A549 (cell line): ENCODE data around the gene ELAVL4. TPM values are rescaled to one million over a fixed set of nuclear protein-coding genes. Genes with fewer than 3 reads are reported as not detected.

Source experiments
- ATAC-seq, 2 experiments: fragments of 200-7000 bp in 1 of 2; fragments of >200 bp in 1 of 2; cut with Nextera tagmentation in 1 of 2; cut with Tn5 transposase in 1 of 2; 3 replicates each; pipeline versions ENCODE4 v1.8.0 to v1.9.1; 2018 to 2020; ENCODE audit warnings: mild to moderate bottlenecking in 1 of 2, moderate library complexity in 1 of 2
- CTCF ChIA-PET: fragments of 300-600 bp; sonication (Branson Sonifier 250); formaldehyde crosslinking; extraction: SDS; loops from one replicate; lab custom pipeline; 2021; ENCODE audit warnings: antibody characterized with exemption, inconsistent platforms; lab: Yijun Ruan, JAX
- POLR2A ChIA-PET: fragments of 350-600 bp; formaldehyde crosslinking; extraction: SDS; loops from one replicate; lab custom pipeline; 2021; ENCODE audit warnings: antibody characterized with exemption, inconsistent platforms; lab: Yijun Ruan, JAX
- DNase-seq, 2 experiments: peaks; one replicate each; pipeline versions ENCODE4 v3.0.0 to v3.0.0-alpha.2; 2011 to 2016; ENCODE audit warnings: low read depth in 1 of 2, low spot score in 1 of 2
- FAIRE-seq: peaks from 2 replicates; lab custom pipeline; 2011; peaks lifted over from hg19 to GRCh38; lab: Jason Lieb, UNC
- H3K27ac ChIP-seq, 2 experiments: fragments of >200 bp; sonication (Bioruptor Twin); formaldehyde crosslinking; 3 replicates each; pipeline ENCODE4 v1.5.1; 2016 to 2017
- H3K4me1 ChIP-seq: fragments of >200 bp; sonication (Bioruptor Twin); formaldehyde crosslinking; 3 replicates; pipeline ENCODE4 v1.6.1; 2016
- H3K4me2 ChIP-seq: fragments of >200 bp; sonication (Bioruptor Twin); formaldehyde crosslinking; 3 replicates; pipeline ENCODE4 v1.6.1; 2016
- H3K4me3 ChIP-seq: fragments of >200 bp; sonication (Bioruptor Twin); formaldehyde crosslinking; 3 replicates; pipeline ENCODE4 v1.5.1; 2016
- H3K9me3 ChIP-seq: fragments of >200 bp; sonication (Bioruptor Twin); formaldehyde crosslinking; 3 replicates; pipeline ENCODE4 v1.6.1; 2016
- CBX2 ChIP-seq: fragments of 200-600 bp; sonication (generic); IDR thresholded peaks from 2 replicates; pipeline ENCODE4 v1.6.1; 2016; ENCODE audit warnings: low read depth, mild to moderate bottlenecking, borderline replicate concordance
- CEBPB ChIP-seq, 2 experiments: fragments of >200 bp in 1 of 2; sonication (Bioruptor Twin) in 1 of 2; formaldehyde crosslinking in 1 of 2; IDR thresholded peaks; 2 replicates each; pipeline ENCODE4 v1.6.1; 2012 to 2016
- CTCF ChIP-seq: fragments of >200 bp; sonication (Bioruptor Twin); formaldehyde crosslinking; IDR thresholded peaks from 3 replicates; pipeline ENCODE4 v1.5.1; 2016
- EHF ChIP-seq: fragments of 250-450 bp; sonication (Bioruptor Pico); IDR thresholded peaks from 2 replicates; pipeline ENCODE4 v1.5.0; 2020; ENCODE audit warnings: mild to moderate bottlenecking
- EHMT2 ChIP-seq: fragments of 200-600 bp; sonication (generic); IDR thresholded peaks from 2 replicates; pipeline ENCODE4 v1.6.1; 2016; ENCODE audit warnings: antibody characterized with exemption, low read depth, mild to moderate bottlenecking, moderate library complexity
- FOXS1 ChIP-seq: fragments of 250-450 bp; sonication (Bioruptor Pico); IDR thresholded peaks from 2 replicates; pipeline ENCODE4 v1.5.0; 2020; ENCODE audit warnings: mild to moderate bottlenecking, moderate library complexity
- HDAC2 ChIP-seq: fragments of 200-600 bp; sonication (generic); IDR thresholded peaks from 2 replicates; pipeline ENCODE4 v1.6.1; 2016
- HOXB13 ChIP-seq: fragments of 250-450 bp; sonication (Bioruptor Pico); IDR thresholded peaks from 2 replicates; pipeline ENCODE4 v1.5.0; 2020; ENCODE audit warnings: low read depth, mild to moderate bottlenecking, moderate library complexity
- JUN ChIP-seq, 2 experiments: fragments of >200 bp; sonication (Bioruptor Twin); formaldehyde crosslinking; IDR thresholded peaks; 2 replicates in 1 of 2; 3 replicates in 1 of 2; pipeline ENCODE4 v1.6.1; 2016 to 2017
- KDM1A ChIP-seq: fragments of 200-600 bp; sonication (generic); IDR thresholded peaks from 2 replicates; pipeline ENCODE4 v1.6.1; 2016; ENCODE audit warnings: low read depth, mild to moderate bottlenecking
- MAFK ChIP-seq: fragments of 450-650 bp; IDR thresholded peaks from 2 replicates; pipeline ENCODE4 v1.6.1; 2014; ENCODE audit not compliant: partially characterized antibody
- NFE2L2 ChIP-seq: fragments of 150-350 bp; conservative IDR thresholded peaks from 2 replicates; pipeline ENCODE4 v1.6.1; 2014; ENCODE audit warnings: low read length
- NPAS2 ChIP-seq: fragments of 250-450 bp; sonication (Bioruptor Pico); IDR thresholded peaks from 2 replicates; pipeline ENCODE4 v1.8.0; 2022; ENCODE audit warnings: mild to moderate bottlenecking, moderate library complexity, borderline replicate concordance
- NR3C1 ChIP-seq: fragments of >200 bp; sonication (Bioruptor Twin); formaldehyde crosslinking; IDR thresholded peaks from 3 replicates; pipeline ENCODE4 v1.6.1; 2017
- POLR2A ChIP-seq: IDR thresholded peaks from 2 replicates; pipeline ENCODE4 v1.6.1; 2012; ENCODE audit warnings: mild to moderate bottlenecking, low read length
- RAD21 ChIP-seq, 2 experiments: fragments of >200 bp in 1 of 2; sonication (Bioruptor Twin) in 1 of 2; formaldehyde crosslinking in 1 of 2; IDR thresholded peaks in 1 of 2; conservative IDR thresholded peaks in 1 of 2; 2 replicates in 1 of 2; 3 replicates in 1 of 2; pipeline ENCODE4 v1.6.1; 2012 to 2018; ENCODE audit warnings: inconsistent platforms in 1 of 2
- RARB ChIP-seq: fragments of 250-450 bp; sonication (Bioruptor Pico); IDR thresholded peaks from 2 replicates; pipeline ENCODE4 v1.8.0; 2021; ENCODE audit warnings: mild to moderate bottlenecking, moderate library complexity
- REST ChIP-seq: fragments of 200-600 bp; sonication (generic); IDR thresholded peaks from 2 replicates; pipeline ENCODE4 v1.6.1; 2016; ENCODE audit warnings: antibody characterized with exemption, mild to moderate bottlenecking, moderate library complexity
- TFCP2L1 ChIP-seq: fragments of 250-450 bp; sonication (Bioruptor Pico); IDR thresholded peaks from 2 replicates; pipeline ENCODE4 v1.5.0; 2021; ENCODE audit warnings: mild to moderate bottlenecking
- ZC3H11A ChIP-seq: fragments of 450-650 bp; IDR thresholded peaks from 2 replicates; pipeline ENCODE4 v1.6.1; 2014; ENCODE audit warnings: antibody characterized with exemption, mild to moderate bottlenecking
- ZSCAN20 ChIP-seq: fragments of 250-450 bp; sonication (Bioruptor Pico); IDR thresholded peaks from 2 replicates; pipeline ENCODE4 v1.8.0; 2022; ENCODE audit warnings: mild to moderate bottlenecking, moderate library complexity
- WGBS: methylation state at CpG from one replicate; pipeline ENCODE4 v1.1.6; 2017; ENCODE audit errors: missing lambda C conversion rate; 5-methylcytosine and 5-hydroxymethylcytosine counted together
- polyA plus RNA-seq, 4 experiments: library from polyadenylated mRNA; depleted of rRNA in 3 of 4; stranded (reverse); fragments of >200 nt; fragmentation: RNase III in 1 of 4; extraction: RNeasy Plus Mini Kit Qiagen cat#74134 plus additional on column Dnase treatment in 1 of 4; gene quantifications; 2 replicates in 3 of 4; 3 replicates in 1 of 4; pipeline ENCODE4 v1.2.3, GENCODE V29; 2011 to 2017
- TF ChIP-seq, protein P1 (sequence below): fragments of >200 bp; sonication (Bioruptor Twin); formaldehyde crosslinking; IDR thresholded peaks from 3 replicates; pipeline ENCODE4 v1.6.1; 2016
- TF ChIP-seq, protein P2 (sequence below): IDR thresholded peaks from 2 replicates; pipeline ENCODE4 v1.6.1; 2012
- TF ChIP-seq, protein P3 (sequence below): IDR thresholded peaks from 2 replicates; pipeline ENCODE4 v1.6.1; 2012

Gene ELAVL4
- polyA plus RNA-seq, 2 of the 4 experiments (the other 2 are of a cell fraction), result not detected

- Histone ChIP-seq H3K9me3 (no peaks in the 10 kb centered on the region), H3K4me1 (no peaks in the 10 kb centered on the region), H3K27ac (no peak overlapping the region), H3K4me3 (no peak overlapping the region), H3K4me2 (no peak overlapping the region)
- POLR2A ChIA-PET, result no interaction called here
- no peak for TF ChIP-seq EHF (CRISPR knock-in tag)
- no peak for TF ChIP-seq CTCF
- no peak for TF ChIP-seq ZC3H11A
- TF ChIP-seq NFE2L2, result no peak
- no peak for TF ChIP-seq NPAS2 (CRISPR knock-in tag)
- TF ChIP-seq, protein P1, sequence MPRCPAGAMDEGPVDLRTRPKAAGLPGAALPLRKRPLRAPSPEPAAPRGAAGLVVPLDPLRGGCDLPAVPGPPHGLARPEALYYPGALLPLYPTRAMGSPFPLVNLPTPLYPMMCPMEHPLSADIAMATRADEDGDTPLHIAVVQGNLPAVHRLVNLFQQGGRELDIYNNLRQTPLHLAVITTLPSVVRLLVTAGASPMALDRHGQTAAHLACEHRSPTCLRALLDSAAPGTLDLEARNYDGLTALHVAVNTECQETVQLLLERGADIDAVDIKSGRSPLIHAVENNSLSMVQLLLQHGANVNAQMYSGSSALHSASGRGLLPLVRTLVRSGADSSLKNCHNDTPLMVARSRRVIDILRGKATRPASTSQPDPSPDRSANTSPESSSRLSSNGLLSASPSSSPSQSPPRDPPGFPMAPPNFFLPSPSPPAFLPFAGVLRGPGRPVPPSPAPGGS, result no peak
- no peak for TF ChIP-seq HDAC2
- TF ChIP-seq CEBPB (IDR thresholded peaks at IDR 0.05), result no peak
- no peak for TF ChIP-seq ZSCAN20
- TF ChIP-seq, protein P2, sequence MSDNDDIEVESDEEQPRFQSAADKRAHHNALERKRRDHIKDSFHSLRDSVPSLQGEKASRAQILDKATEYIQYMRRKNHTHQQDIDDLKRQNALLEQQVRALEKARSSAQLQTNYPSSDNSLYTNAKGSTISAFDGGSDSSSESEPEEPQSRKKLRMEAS, result no peak
- TF ChIP-seq RAD21 (conservative IDR thresholded peaks at IDR 0.05 in 1 of 2, IDR thresholded peaks at IDR 0.05 in 1 of 2), result no peak
- no peak for TF ChIP-seq NR3C1
- no peak for TF ChIP-seq FOXS1 (CRISPR knock-in tag)
- 2% methylated on average over 3 of the region's 3 CpGs for WGBS
- no peak for FAIRE-seq
- ATAC-seq, result no peak
- no peak for DNase-seq
- CTCF ChIA-PET, result no interaction called here
These were observed 127.9 kb downstream of the ELAVL4 start for GRCh38 chr1:50236656-50237055.

DNA sequence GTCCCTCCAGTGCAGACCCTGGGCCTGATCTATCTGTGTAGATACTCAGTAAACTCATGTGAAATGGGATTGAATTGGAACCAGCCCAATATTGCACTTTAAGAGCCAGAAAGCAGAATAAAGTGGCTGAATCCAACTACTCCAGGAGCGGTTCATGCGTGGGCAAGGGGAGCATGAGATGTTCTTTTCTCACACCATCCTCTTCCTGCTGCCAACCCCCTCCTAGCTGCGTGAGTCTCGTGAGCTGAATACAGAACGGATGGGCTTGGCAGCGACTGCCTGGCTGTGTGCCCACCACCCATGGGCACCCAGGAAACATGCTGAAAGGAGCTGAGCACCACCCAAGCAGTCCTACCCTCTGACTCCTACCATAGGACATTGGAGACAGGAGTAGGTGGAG, 128.3 kb downstream of the ELAVL4 start:
- CTCF ChIA-PET, result no interaction called here

More for the DNA sequence above, 128.3 kb downstream of the ELAVL4 start:
- H3K4me2 ChIP-seq, result no peak overlapping the region
- POLR2A ChIA-PET, result no interaction called here
- DNase-seq (no peak), FAIRE-seq (no peak), ATAC-seq (no peak)
- TF ChIP-seq TFCP2L1 (CRISPR knock-in tag), result no peak
- no peak for TF ChIP-seq POLR2A
- TF ChIP-seq HOXB13 (CRISPR knock-in tag), result no peak
- TF ChIP-seq RARB (CRISPR knock-in tag), result no peak
- no peak for TF ChIP-seq JUN (IDR thresholded peaks at IDR 0.05)
- no peak for TF ChIP-seq KDM1A
- TF ChIP-seq CEBPB (IDR thresholded peaks at IDR 0.05), result no peak
- no peak for TF ChIP-seq CBX2
- no peak for TF ChIP-seq MAFK
- TF ChIP-seq, protein P3, sequence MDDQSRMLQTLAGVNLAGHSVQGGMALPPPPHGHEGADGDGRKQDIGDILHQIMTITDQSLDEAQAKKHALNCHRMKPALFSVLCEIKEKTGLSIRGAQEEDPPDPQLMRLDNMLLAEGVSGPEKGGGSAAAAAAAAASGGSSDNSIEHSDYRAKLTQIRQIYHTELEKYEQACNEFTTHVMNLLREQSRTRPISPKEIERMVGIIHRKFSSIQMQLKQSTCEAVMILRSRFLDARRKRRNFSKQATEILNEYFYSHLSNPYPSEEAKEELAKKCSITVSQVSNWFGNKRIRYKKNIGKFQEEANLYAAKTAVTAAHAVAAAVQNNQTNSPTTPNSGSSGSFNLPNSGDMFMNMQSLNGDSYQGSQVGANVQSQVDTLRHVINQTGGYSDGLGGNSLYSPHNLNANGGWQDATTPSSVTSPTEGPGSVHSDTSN, result no peak
- TF ChIP-seq EHMT2, result no peak
- no peak for TF ChIP-seq REST
- no peak overlapping the region for H3K4me3 ChIP-seq
- 7% methylated on average over 6 of the region's 6 CpGs for WGBS
- no peaks in the 10 kb centered on the region for H3K4me1 ChIP-seq
- H3K27ac ChIP-seq, result no peak overlapping the region
- no peaks in the 10 kb centered on the region for H3K9me3 ChIP-seq
